ENCODE measurements around the gene PIH1D1.
"Not testable (repeated sequence)": the region's sequence is repeated elsewhere in the genome, so short reads cannot be mapped to it uniquely, and the experiment has no call there.

The PIH1D1 gene

GRCh38 chr19:49468199-49468598 lies 16.6 kb upstream of the PIH1D1 start:
- no peak overlapping the region for H3K4me3 ChIP-seq (ENCODE audit: low read depth, low read length)
- no peak for TF ChIP-seq CTCF (IDR thresholded peaks at IDR 0.05; ENCODE audit: low read depth, low read length, missing control alignments)
- no peak for DNase-seq (ENCODE audit: low read depth)
- in situ Hi-C loops (cut with HindIII; ENCODE audit: low sequenced_read_pairs): no loop called here

- no peak overlapping the region for H3K4me3 ChIP-seq (ENCODE audit: low read depth, low read length)
- TF ChIP-seq CTCF (IDR thresholded peaks at IDR 0.05; ENCODE audit: low read depth, low read length, missing control alignments): no peak
- in situ Hi-C loops (cut with HindIII; ENCODE audit: low sequenced_read_pairs): no loop called here
- no peak for DNase-seq (ENCODE audit: low read depth)
Measured at GRCh38 chr19:49465371-49465770, 13.8 kb upstream of the PIH1D1 start.

- no peak overlapping the region for H3K4me3 ChIP-seq (ENCODE audit: low read depth, low read length)
- TF ChIP-seq CTCF (IDR thresholded peaks at IDR 0.05; ENCODE audit: low read depth, low read length, missing control alignments): no peak
- in situ Hi-C loops (cut with HindIII; ENCODE audit: low sequenced_read_pairs): no loop called here
- DNase-seq (ENCODE audit: low read depth): no peak
Measured at GRCh38 chr19:49463960-49464740, 12.5 kb upstream of the PIH1D1 start.

DNA sequence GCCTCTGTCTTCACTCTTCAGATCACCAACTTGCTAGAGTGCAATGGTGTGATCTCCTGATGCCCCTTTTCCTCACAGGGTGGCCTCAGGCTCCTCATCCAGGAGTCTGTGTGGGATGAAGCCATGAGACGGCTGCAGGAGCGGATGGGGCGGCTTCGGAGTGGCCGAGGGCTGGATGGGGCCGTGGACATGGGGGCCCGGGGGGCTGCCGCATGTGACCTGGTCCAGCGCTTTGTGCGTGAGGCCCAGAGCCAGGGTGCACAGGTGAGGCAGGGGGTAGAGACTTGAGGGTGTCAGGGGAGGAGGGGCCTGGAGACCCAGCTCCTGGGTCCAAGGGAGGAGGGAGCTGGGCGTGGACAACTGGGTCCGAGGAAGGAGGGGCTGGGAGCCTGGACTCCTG lies 10.9 kb upstream of the PIH1D1 start:
- no peak for TF ChIP-seq CTCF (IDR thresholded peaks at IDR 0.05; ENCODE audit: low read depth, low read length, missing control alignments)
- in situ Hi-C loops (cut with HindIII; ENCODE audit: low sequenced_read_pairs): no loop called here
- H3K4me3 ChIP-seq (ENCODE audit: low read depth, low read length): no peak overlapping the region
- no peak for DNase-seq (ENCODE audit: low read depth)

DNA sequence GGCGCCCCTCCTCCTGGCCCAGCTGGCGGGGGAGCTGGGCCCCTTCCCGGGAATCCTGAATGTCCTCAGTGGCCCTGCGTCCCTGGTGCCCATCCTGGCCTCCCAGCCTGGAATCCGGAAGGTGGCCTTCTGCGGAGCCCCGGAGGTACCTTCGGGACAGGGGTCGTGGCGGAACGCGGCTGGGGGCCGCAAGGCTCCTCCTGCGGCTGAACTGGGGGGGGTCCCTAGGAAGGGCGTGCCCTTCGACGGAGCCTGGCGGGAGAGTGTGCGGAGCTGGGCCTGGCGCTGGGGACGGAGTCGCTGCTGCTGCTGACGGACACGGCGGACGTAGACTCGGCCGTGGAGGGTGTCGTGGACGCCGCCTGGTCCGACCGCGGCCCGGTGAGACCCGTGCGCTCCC lies 10.0 kb upstream of the PIH1D1 start:
- in situ Hi-C loops (cut with HindIII; ENCODE audit: low sequenced_read_pairs): no loop called here
- DNase-seq (ENCODE audit: low read depth): no peak
- no peak overlapping the region for H3K4me3 ChIP-seq (ENCODE audit: low read depth, low read length)
- no peak for TF ChIP-seq CTCF (IDR thresholded peaks at IDR 0.05; ENCODE audit: low read depth, low read length, missing control alignments)

DNA sequence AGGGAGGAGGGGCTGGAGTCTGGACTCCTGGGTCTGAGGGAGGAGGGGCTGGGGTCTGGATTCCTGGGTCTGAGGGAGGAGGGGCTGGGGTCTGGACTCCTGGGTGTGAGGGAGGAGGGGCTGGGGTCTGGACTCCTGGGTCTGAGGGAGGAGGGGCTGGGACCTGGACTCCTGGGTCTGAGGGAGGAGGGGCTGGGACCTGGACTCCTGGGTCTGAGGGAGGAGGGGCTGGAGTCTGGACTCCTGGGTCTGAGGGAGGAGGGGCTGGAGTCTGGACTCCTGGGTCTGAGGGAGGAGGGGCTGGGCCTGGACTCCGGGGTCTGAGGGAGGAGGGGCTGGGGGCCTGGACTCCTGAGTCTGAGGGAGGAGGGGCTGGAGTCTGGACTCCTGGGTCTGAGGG lies 9.5 kb upstream of the PIH1D1 start:
- DNase-seq (ENCODE audit: low read depth); H3K4me3 ChIP-seq (ENCODE audit: low read depth, low read length); in situ Hi-C loops (cut with HindIII; ENCODE audit: low sequenced_read_pairs): not testable (repeated sequence)

GRCh38 chr19:49459388-49459787 lies 7.8 kb upstream of the PIH1D1 start:
- no peak for TF ChIP-seq CTCF (IDR thresholded peaks at IDR 0.05; ENCODE audit: low read depth, low read length, missing control alignments)
- DNase-seq (ENCODE audit: low read depth): no peak
- in situ Hi-C loops (cut with HindIII; ENCODE audit: low sequenced_read_pairs): no loop called here
- no peak overlapping the region for H3K4me3 ChIP-seq (ENCODE audit: low read depth, low read length)

Measured in astrocyte of the cerebellum (primary cell).